ENCODE data around the gene MAP7D3.

The MAP7D3 gene

DNA sequence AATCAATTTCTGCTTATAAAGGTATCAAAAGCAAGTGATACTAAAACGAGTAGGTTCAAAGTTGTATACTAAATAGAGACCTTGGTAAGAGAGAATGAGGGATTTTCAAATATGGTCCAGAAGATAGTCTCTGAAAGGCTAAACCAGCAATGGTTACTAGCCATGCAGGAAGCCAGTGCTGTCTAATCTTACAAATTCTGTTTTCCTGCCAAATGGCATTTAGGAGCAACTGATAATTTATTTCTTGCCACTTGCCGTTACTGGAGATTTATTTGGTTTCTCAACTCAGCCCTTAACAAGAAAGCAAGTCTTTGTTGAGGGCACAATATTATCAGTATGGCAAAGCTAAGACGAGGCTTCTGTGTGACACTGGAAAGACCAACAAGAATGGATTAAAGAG lies 47.2 kb downstream of the MAP7D3 start:
- TF ChIP-seq, protein P1, sequence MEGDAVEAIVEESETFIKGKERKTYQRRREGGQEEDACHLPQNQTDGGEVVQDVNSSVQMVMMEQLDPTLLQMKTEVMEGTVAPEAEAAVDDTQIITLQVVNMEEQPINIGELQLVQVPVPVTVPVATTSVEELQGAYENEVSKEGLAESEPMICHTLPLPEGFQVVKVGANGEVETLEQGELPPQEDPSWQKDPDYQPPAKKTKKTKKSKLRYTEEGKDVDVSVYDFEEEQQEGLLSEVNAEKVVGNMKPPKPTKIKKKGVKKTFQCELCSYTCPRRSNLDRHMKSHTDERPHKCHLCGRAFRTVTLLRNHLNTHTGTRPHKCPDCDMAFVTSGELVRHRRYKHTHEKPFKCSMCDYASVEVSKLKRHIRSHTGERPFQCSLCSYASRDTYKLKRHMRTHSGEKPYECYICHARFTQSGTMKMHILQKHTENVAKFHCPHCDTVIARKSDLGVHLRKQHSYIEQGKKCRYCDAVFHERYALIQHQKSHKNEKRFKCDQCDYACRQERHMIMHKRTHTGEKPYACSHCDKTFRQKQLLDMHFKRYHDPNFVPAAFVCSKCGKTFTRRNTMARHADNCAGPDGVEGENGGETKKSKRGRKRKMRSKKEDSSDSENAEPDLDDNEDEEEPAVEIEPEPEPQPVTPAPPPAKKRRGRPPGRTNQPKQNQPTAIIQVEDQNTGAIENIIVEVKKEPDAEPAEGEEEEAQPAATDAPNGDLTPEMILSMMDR (IDR thresholded peaks at IDR 0.05), result no peak

- TF ChIP-seq, protein P1 (IDR thresholded peaks at IDR 0.05), result no peak
Observed at GRCh38 chrX:136203438-136203837, 47.8 kb downstream of the MAP7D3 start.

GRCh38 chrX:136202889-136203288 lies 48.3 kb downstream of the MAP7D3 start:
- TF ChIP-seq, protein P1 (IDR thresholded peaks at IDR 0.05), result no peak

GRCh38 chrX:136201601-136202000 lies 49.6 kb downstream of the MAP7D3 start:
- TF ChIP-seq, protein P1 (IDR thresholded peaks at IDR 0.05), result no peak

DNA sequence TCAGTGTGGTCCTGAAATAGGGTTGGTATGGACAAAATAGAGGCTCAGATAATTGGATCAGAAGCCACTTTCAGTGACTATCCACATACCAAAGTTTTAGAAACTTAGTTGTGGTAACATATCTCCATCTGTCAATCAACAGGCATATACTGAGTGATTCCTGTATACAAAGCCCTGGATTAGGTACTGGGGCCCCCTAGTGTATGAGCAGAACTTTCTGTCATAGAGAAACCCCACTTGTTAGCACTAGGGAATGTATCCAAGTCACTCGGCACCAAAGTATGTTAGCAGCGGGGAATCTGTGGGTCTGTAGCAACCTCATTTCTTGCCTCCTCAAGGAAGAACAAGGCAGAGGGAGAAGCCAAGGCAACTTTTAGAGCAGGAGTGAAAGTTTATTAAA lies 50.7 kb downstream of the MAP7D3 start:
- TF ChIP-seq, protein P1 (IDR thresholded peaks at IDR 0.05), result no peak

DNA sequence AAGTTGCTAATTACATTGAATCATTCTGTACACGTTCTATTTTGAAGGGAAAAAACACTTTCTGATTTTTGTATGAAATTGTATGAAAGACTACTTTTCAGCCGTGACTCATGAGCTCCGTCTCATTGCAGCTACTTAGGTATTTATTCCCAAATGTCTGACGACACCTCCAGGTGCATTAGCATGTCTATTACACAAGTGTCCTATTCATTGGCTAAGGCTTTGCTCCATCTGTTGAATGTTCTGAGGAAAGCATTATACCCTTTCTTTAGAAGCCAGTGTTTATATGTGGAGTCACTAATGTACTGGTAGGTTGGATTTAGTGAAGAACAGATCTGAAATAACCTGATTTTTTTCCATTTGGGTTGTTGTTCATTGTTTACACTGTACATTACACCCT lies 51.8 kb downstream of the MAP7D3 start:
- TF ChIP-seq, protein P1 (IDR thresholded peaks at IDR 0.05), result no peak

- TF ChIP-seq, protein P1 (IDR thresholded peaks at IDR 0.05), result no peak
Observed at GRCh38 chrX:136198678-136199243, 52.4 kb downstream of the MAP7D3 start.

- TF ChIP-seq, protein P1 (IDR thresholded peaks at IDR 0.05), result no peak
Observed at GRCh38 chrX:136198010-136198409, 53.2 kb downstream of the MAP7D3 start.

Measured in LNCAP (cell line).